Mucosa of rectum (tissue), 2 donors: ENCODE measurements around the gene TOP3A.

ENCODE experiments used
- H3K27ac ChIP-seq, 2 donors: one replicate each; pipeline ENCODE4 v1.7.0; 2013; ENCODE audit warnings: inconsistent platforms in 2 of 2, low read depth in 2 of 2, low read length in 2 of 2
- H3K27me3 ChIP-seq, 2 donors: one replicate each; pipeline ENCODE4 v1.7.0; 2013; ENCODE audit warnings: low read length in 2 of 2; ENCODE audit not compliant: control insufficient read depth in 2 of 2, insufficient read depth in 2 of 2
- H3K36me3 ChIP-seq, 2 donors: one replicate each; pipeline ENCODE4 v1.7.0; 2013; ENCODE audit warnings: low read length in 2 of 2; ENCODE audit not compliant: control insufficient read depth in 2 of 2, insufficient read depth in 2 of 2
- H3K4me1 ChIP-seq, 2 donors: one replicate each; pipeline ENCODE4 v1.7.0; 2013; ENCODE audit warnings: low read length in 2 of 2, mild to moderate bottlenecking in 1 of 2; ENCODE audit not compliant: control insufficient read depth in 2 of 2, insufficient read depth in 2 of 2
- H3K4me3 ChIP-seq, 2 donors: one replicate each; pipeline ENCODE4 v1.7.0; 2013; ENCODE audit warnings: low read length in 2 of 2
- H3K9ac ChIP-seq, 2 donors: one replicate each; pipeline ENCODE4 v1.7.0; 2013; ENCODE audit warnings: low read length in 2 of 2, low read depth in 1 of 2, mild to moderate bottlenecking in 1 of 2
- H3K9me3 ChIP-seq, 2 donors: one replicate each; pipeline ENCODE4 v1.7.0; 2013; ENCODE audit warnings: low read length in 2 of 2; ENCODE audit not compliant: control insufficient read depth in 2 of 2
- donor health status: healthy.
- donor health status: Normal muscosa, but diverticular disease.

TOP3A gene

DNA sequence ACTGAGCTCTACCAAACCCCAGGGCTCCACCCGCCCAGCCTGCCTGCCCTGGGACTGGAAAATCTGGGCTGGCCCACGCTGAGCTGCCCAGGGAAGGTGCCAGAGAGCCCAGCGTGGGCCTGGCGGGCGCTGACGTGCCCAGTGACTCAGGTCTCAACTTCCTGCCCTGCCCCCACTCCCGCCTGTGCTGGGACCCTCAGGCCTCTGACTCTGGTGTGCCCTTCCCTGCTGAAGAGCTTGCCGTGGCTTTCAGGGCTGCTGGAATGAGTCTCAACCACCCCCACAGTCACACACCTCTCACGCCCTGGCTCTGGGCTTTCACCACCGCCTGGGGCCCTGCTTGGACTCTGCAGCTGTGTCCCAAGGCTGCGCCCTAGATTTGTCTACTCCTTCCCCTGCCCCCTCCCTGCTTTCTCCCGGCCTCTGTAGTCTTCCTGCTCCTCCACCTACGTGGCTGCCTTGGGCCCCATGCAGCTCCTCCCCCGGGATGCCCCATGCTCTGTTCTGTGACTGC is 79.0 kb downstream of the TOP3A start:
- Histone ChIP-seq H3K36me3 (peaks cover 8 to 17% of the 10 kb centered on the region in 2 donors), H3K27ac (no peak overlapping the region), H3K4me3 (no peak overlapping the region), H3K4me1 (no peaks in the 10 kb centered on the region), H3K27me3 (no peaks in the 10 kb centered on the region), H3K9ac (no peak overlapping the region), H3K9me3 (no peaks in the 10 kb centered on the region)

DNA sequence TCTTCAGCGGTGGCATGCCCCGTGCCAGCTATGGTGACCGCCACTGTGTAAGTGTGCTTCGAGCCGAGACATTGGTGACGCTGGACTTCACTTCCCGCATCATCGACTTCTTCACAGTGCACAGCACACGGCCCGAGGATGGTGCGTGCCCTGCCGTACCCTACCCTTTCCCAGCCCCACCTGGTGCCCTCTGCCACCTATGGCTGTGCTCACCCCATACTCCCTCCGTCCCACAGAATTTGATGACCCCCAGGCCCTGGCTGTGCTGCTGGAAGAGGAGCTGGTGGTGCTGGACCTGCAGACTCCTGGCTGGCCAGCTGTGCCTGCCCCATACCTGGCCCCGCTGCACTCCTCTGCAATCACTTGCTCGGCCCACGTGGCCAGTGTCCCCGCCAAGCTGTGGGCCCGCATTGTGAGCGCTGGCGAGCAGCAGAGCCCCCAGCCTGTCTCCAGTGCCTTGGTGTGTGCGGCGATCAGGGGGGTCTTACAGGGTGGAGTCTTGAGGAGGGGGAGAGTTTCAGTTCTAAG is 79.9 kb downstream of the TOP3A start:
- Histone ChIP-seq H3K4me1 (no peaks in the 10 kb centered on the region), H3K27ac (no peak overlapping the region), H3K36me3 (peaks cover 8 to 17% of the 10 kb centered on the region in 2 donors), H3K4me3 (no peak overlapping the region), H3K9ac (no peak overlapping the region), H3K27me3 (no peaks in the 10 kb centered on the region), H3K9me3 (no peaks in the 10 kb centered on the region)

DNA sequence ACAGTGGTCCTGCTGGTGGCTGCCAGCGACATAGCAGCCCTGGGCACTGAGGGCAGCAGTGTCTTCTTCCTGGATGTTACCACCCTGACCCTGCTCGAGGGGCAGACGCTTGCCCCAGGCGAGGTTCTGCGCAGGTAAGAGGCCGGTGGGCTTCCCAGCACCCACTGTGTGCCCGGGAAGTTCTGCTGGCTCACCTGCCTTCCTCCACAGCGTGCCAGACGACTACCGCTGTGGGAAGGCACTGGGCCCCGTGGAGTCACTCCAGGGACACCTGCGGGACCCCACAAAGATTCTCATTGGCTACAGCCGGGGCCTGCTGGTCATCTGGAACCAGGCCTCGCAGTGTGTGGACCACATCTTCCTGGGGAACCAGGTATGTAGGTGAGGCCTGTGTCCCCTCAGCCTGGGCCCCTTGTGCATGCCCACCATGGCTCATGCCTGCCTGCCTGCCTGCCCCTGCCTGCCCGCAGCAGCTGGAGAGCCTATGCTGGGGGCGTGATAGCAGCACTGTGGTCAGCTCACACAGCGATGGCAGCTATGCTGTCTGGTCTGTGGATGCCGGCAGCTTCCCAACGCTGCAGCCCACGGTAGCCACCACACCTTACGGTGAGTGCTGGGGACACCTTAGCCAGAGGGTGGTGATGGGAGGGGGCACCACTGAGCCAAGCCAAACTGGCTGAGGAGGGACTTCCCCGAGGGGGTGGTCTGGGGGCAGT is 80.8 kb downstream of the TOP3A start:
- Histone ChIP-seq H3K36me3 (peaks cover 8 to 17% of the 10 kb centered on the region in 2 donors), H3K9me3 (no peaks in the 10 kb centered on the region), H3K4me1 (no peaks in the 10 kb centered on the region), H3K27ac (no peak overlapping the region), H3K9ac (no peak overlapping the region), H3K4me3 (no peak overlapping the region), H3K27me3 (no peaks in the 10 kb centered on the region)

DNA sequence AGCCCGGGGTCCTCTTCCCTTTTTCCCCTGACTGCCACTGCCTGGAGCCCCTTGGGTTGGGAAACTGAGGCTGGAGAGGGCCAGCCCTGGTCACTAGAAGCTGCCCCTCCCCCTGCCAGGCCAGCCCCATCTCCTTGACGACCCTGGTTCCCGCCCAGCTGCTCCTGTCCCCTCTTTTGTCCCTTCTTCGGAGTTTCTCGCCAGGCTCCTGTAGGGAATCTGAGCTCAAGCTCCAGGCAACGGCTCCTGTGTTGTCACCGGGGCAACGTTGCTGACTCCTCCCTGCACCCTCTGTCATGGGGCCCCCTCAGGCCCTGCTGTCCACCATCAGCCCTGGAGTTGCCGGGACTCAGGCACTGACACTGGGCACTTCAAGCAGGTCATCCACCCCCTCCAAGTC is 83.6 kb downstream of the TOP3A start:
- H3K27ac ChIP-seq, result no peak overlapping the region
- H3K36me3 ChIP-seq, result peaks cover 8 to 9% of the 10 kb centered on the region in 2 donors
- no peak overlapping the region for H3K4me3 ChIP-seq
- no peaks in the 10 kb centered on the region for H3K27me3 ChIP-seq
- H3K9ac ChIP-seq, result no peak overlapping the region
- no peaks in the 10 kb centered on the region for H3K9me3 ChIP-seq
- peaks cover 4 to 5% of the 10 kb centered on the region in 2 donors for H3K4me1 ChIP-seq

GRCh38 chr17:18230288-18231141 is 84.3 kb downstream of the TOP3A start:
- H3K9ac ChIP-seq, result no peak overlapping the region

DNA sequence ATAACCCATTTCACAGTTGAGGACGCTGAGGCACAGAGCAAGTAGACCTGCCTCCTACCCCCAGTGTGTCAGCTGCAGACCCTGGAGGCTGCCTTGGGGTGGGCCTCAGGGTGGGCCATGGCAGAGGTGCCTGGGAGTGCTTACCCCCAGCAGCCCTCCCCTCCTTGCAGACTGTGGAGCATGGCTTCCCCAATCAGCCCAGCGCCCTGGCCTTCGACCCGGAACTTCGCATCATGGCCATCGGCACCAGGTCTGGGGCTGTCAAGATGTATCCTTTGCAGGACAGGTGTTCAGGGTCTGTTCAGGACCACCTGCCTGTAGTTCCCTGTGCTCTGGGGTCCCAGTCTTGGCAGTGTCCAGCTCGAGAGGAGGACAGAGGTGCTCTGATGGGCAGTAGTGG is 85.0 kb downstream of the TOP3A start:
- no peaks in the 10 kb centered on the region for H3K9me3 ChIP-seq
- H3K4me3 ChIP-seq, result no peak overlapping the region
- peaks cover 4 to 8% of the 10 kb centered on the region in 2 donors for H3K4me1 ChIP-seq
- H3K27ac ChIP-seq, result no peak overlapping the region
- peaks cover 8% of the 10 kb centered on the region in 2 donors for H3K36me3 ChIP-seq
- H3K27me3 ChIP-seq, result no peaks in the 10 kb centered on the region
- no peak overlapping the region for H3K9ac ChIP-seq

More at GRCh38 chr17:18230288-18231141, 84.3 kb downstream of the TOP3A start:
- H3K4me1 ChIP-seq, result peaks cover 4 to 8% of the 10 kb centered on the region in 2 donors
- H3K36me3 ChIP-seq, result peaks cover 8 to 9% of the 10 kb centered on the region in 2 donors
- no peak overlapping the region for H3K4me3 ChIP-seq
- no peaks in the 10 kb centered on the region for H3K9me3 ChIP-seq
- no peak overlapping the region for H3K27ac ChIP-seq
- H3K27me3 ChIP-seq, result no peaks in the 10 kb centered on the region

DNA sequence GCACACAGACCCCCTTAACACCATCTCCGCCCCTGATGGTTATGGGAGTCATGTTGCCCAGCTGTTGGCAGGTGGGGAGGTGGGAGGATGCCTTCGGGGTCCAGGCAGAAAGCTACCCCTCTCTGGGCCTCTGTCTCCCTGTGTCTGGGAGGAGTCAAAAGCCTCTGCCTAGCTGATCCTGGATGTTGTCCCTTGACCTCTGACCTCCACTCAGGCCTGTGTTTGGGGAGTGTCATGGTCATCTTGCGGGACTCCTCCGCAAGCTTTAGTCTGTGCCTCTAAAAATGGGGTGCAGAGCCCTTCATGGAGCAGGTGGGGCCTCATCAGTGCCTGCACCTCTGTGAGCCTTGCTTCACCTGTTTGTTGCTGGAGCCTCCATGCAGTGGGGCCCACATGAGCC is 85.5 kb downstream of the TOP3A start:
- no peak overlapping the region for H3K9ac ChIP-seq
- H3K27ac ChIP-seq, result no peak overlapping the region
- no peak overlapping the region for H3K4me3 ChIP-seq
- H3K4me1 ChIP-seq, result peaks cover 4 to 8% of the 10 kb centered on the region in 2 donors
- H3K27me3 ChIP-seq, result no peaks in the 10 kb centered on the region
- peaks cover 3 to 6% of the 10 kb centered on the region in 2 donors for H3K36me3 ChIP-seq
- no peaks in the 10 kb centered on the region for H3K9me3 ChIP-seq

DNA sequence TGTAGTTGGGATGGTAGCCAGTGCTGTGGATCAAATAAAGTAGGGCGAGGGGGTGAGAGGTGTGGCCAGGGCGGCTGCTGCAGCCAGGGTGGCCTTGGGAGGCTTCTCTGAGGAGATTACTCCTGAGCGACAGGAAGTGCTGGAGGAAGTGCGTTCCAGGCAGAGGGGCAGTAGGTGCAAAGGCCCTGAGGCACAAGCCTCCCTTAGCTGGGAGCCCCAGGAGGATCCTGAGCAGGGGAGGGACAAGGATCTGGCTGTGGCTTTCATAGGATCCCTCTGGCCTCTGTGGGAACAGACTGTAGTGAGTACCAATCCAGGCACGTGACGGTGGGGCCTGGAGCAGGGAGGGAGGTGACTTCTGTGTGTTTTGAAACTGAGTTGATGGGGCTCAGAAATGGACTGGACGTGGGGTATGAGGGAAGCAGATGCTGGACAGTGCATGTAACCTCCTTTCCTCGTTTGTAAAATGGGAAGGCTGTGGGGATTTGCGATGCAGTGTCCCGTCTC is 86.6 kb downstream of the TOP3A start:
- H3K36me3 ChIP-seq, result no peaks in the 10 kb centered on the region
- H3K4me1 ChIP-seq, result peaks cover 4 to 8% of the 10 kb centered on the region in 2 donors
- H3K9me3 ChIP-seq, result no peaks in the 10 kb centered on the region
- H3K9ac ChIP-seq, result no peak overlapping the region
- no peak overlapping the region for H3K27ac ChIP-seq
- no peaks in the 10 kb centered on the region for H3K27me3 ChIP-seq
- H3K4me3 ChIP-seq, result no peak overlapping the region

- H3K36me3 ChIP-seq, result no peaks in the 10 kb centered on the region
These were observed 87.2 kb downstream of the TOP3A start for GRCh38 chr17:18227635-18228034.

More at GRCh38 chr17:18227635-18228034, 87.2 kb downstream of the TOP3A start:
- no peak overlapping the region for H3K4me3 ChIP-seq
- H3K4me1 ChIP-seq, result peaks cover 4 to 8% of the 10 kb centered on the region in 2 donors
- H3K9ac ChIP-seq, result no peak overlapping the region
- H3K9me3 ChIP-seq, result no peaks in the 10 kb centered on the region
- H3K27ac ChIP-seq, result no peak overlapping the region
- no peaks in the 10 kb centered on the region for H3K27me3 ChIP-seq
